HepG2 (cell line): ENCODE data around the gene TTLL4. TPM values are rescaled to one million over a fixed set of nuclear protein-coding genes. Genes with fewer than 3 reads are reported as not detected.

Source experiments
- CCAR2 ChIP-seq: fragments of 200-400 bp; formaldehyde crosslinking; optimal IDR thresholded peaks from 2 replicates; pipeline ENCODE3; 2018; ENCODE audit warnings: low read depth, mild to moderate bottlenecking, low read length, moderate library complexity
- CREM ChIP-seq, 2 experiments: sonication (generic) in 1 of 2; formaldehyde crosslinking in 1 of 2; IDR thresholded peaks; 2 replicates each; pipeline versions ENCODE4 v1.4.0 to v1.6.1; 2016 to 2020; ENCODE audit warnings: antibody characterized with exemption in 1 of 2, mild to moderate bottlenecking in 1 of 2, missing genetic modification reagents in 1 of 2
- NBN ChIP-seq: fragments of 450-650 bp; conservative IDR thresholded peaks from 2 replicates; pipeline ENCODE4 v1.6.1; 2017
- PLRG1 ChIP-seq: fragments of 450-650 bp; conservative IDR thresholded peaks from 2 replicates; pipeline ENCODE4 v1.6.1; 2016
- RXRA ChIP-seq: sonication (generic); formaldehyde crosslinking; IDR thresholded peaks from 2 replicates; pipeline ENCODE4 v1.5.1; 2020; ENCODE audit warnings: missing genetic modification reagents
- SOX13 ChIP-seq, 3 experiments: fragments of 450-650 bp in 1 of 3; sonication (generic) in 1 of 3; formaldehyde crosslinking in 1 of 3; IDR thresholded peaks in 2 of 3; conservative IDR thresholded peaks in 1 of 3; 2 replicates each; pipeline versions ENCODE4 v1.5.0 to v1.6.1; 2016 to 2020; ENCODE audit warnings: antibody characterized with exemption in 1 of 3, mild to moderate bottlenecking in 1 of 3, missing compliant biosample characterization in 1 of 3, missing genetic modification reagents in 1 of 3, moderate library complexity in 1 of 3
- SP140L ChIP-seq: sonication (generic); formaldehyde crosslinking; IDR thresholded peaks from 2 replicates; pipeline ENCODE4 v1.4.0; 2020; ENCODE audit warnings: missing genetic modification reagents, borderline replicate concordance
- TFAP4 ChIP-seq: sonication (generic); IDR thresholded peaks from 2 replicates; pipeline ENCODE4 v1.6.1; 2016; ENCODE audit warnings: low read depth, borderline replicate concordance
- ZNF207 ChIP-seq: fragments of 450-650 bp; IDR thresholded peaks from 2 replicates; pipeline ENCODE4 v1.6.1; 2016; ENCODE audit warnings: antibody characterized with exemption, borderline replicate concordance
- ZNF256 ChIP-seq: sonication (generic); formaldehyde crosslinking; conservative IDR thresholded peaks from 2 replicates; pipeline ENCODE4 v1.4.0; 2020; ENCODE audit warnings: missing genetic modification reagents
- ZNF382 ChIP-seq: sonication (generic); formaldehyde crosslinking; IDR thresholded peaks from 2 replicates; pipeline ENCODE4 v1.5.0; 2020; ENCODE audit warnings: missing genetic modification reagents, mild to moderate bottlenecking, borderline replicate concordance
- ZNF543 ChIP-seq: sonication (generic); formaldehyde crosslinking; IDR thresholded peaks from 2 replicates; pipeline ENCODE4 v1.4.0; 2020; ENCODE audit warnings: mild to moderate bottlenecking, missing genetic modification reagents
- ZNF546 ChIP-seq: sonication (generic); formaldehyde crosslinking; conservative IDR thresholded peaks from 2 replicates; pipeline ENCODE4 v1.8.1; 2023; ENCODE audit warnings: mild to moderate bottlenecking, missing genetic modification reagents
- ZNF790 ChIP-seq: sonication (generic); formaldehyde crosslinking; IDR thresholded peaks from 2 replicates; pipeline ENCODE4 v1.8.0; 2022; ENCODE audit warnings: missing genetic modification reagents, mild to moderate bottlenecking, borderline replicate concordance
- ZSCAN30 ChIP-seq: sonication (generic); formaldehyde crosslinking; IDR thresholded peaks from 2 replicates; pipeline ENCODE4 v1.5.0; 2020; ENCODE audit warnings: mild to moderate bottlenecking, missing genetic modification reagents
- polyA plus RNA-seq, 8 experiments: library from polyadenylated mRNA; depleted of rRNA in 3 of 8; stranded (reverse) in 7 of 8; unstranded in 1 of 8; fragments of >200 nt; fragmentation: Illumina TruSeq in 4 of 8; extraction: Trizol in 4 of 8; gene quantifications; 2 replicates each; pipeline versions ENCODE4 v1.2.1 to v1.2.3, GENCODE V29; 2011 to 2016; ENCODE audit warnings: low read depth in 4 of 8, missing spikeins in 1 of 8, mixed read lengths in 1 of 8; ENCODE audit not compliant: insufficient read depth in 1 of 8
- total RNA-seq, 5 experiments: library from RNA; depleted of rRNA; stranded (reverse); fragments of >200 nt; fragmentation: Illumina TruSeq; extraction: Trizol; gene quantifications; 2 replicates each; pipeline ENCODE4 v1.2.3, GENCODE V29; 2016; ENCODE audit warnings: low read depth in 1 of 5
- TF ChIP-seq, protein P1 (sequence below): sonication (generic); formaldehyde crosslinking; IDR thresholded peaks from one replicate; pipeline ENCODE4 v1.5.1; 2020; ENCODE audit warnings: mild to moderate bottlenecking, missing genetic modification reagents; ENCODE audit errors: not compliant biosample characterization

Gene TTLL4
- total and polyA plus RNA-seq, 2 of the 13 experiments (the other 11 are each of a cell fraction or from before 2014, with no cell fraction given) = 77.5 to 84.6 TPM

DNA sequence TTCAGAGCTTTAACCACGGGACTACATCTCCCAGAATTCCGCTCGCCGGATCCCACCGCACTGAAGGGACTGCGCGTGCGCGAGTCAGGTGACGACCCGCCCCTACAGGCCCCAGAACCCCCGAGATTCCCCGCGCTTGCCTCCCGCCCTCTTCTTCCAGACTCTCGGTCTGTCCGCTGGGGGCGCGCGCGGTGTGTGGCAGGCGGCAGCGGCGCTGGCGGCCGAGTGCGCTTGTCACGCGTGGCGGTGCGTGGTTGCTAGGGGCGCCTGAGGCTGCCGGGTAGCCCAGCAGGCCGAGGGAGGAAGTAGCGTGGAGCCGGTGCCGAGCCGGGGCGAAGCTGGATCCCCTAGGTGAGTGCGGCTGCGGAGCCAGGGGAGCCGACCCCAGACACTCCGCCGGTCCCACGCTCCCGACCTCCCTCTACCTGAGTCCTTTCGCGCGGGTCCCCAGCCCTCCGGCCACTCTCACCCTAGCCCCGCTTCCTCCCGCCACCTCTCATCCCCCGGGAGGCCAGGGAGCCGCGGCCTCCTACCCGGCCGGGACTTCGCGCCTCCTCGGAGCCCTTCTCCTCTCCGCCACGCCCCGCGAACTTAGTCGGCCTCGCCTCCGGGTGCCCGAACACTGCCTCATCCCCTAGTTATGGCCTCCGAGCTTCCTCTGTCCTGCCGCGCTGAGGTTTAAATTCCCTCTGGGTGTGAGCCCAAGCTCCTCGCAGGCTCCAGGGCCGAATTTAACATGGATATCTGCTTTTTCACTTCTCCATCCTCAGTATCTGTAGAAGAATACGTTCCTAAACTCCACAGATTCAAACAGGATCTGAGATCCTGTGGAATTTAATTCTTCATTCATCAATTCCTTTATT, at the start of gene TTLL4 (continued):
- TF ChIP-seq ZNF256 = no peak
- TF ChIP-seq ZSCAN30 (CRISPR knock-in tag) = peak; percentile 73; the same call in 1 of the 2 replicates
- no peak for TF ChIP-seq PLRG1
- TF ChIP-seq CCAR2 = no peak
- no peak for TF ChIP-seq SOX13 (IDR thresholded peaks at IDR 0.05)
- TF ChIP-seq SOX13 (CRISPR knock-in tag; conservative IDR thresholded peaks at IDR 0.05 in 1 of 2, IDR thresholded peaks at IDR 0.05 in 1 of 2) = peak in 1 of 2 experiments; percentile 66; a peak in 1 of 4 replicates
- no peak for TF ChIP-seq ZNF207
- 0 out of 2 replicates have a peak, but pooled peaks have one; percentile 33 for TF ChIP-seq SP140L (CRISPR knock-in tag)
- TF ChIP-seq NBN = no peak
- TF ChIP-seq ZNF546 = no peak
- TF ChIP-seq ZNF790 (CRISPR knock-in tag) = no peak; the same call in 1 of the 2 replicates
- peak; percentile 73 for TF ChIP-seq CREM (IDR thresholded peaks at IDR 0.05)
- TF ChIP-seq CREM (CRISPR knock-in tag; IDR thresholded peaks at IDR 0.05) = no peak
- TF ChIP-seq RXRA (CRISPR knock-in tag) = peak; percentile 85
- TF ChIP-seq ZNF543 (CRISPR knock-in tag) = peak; percentile 62
- TF ChIP-seq, protein P1, sequence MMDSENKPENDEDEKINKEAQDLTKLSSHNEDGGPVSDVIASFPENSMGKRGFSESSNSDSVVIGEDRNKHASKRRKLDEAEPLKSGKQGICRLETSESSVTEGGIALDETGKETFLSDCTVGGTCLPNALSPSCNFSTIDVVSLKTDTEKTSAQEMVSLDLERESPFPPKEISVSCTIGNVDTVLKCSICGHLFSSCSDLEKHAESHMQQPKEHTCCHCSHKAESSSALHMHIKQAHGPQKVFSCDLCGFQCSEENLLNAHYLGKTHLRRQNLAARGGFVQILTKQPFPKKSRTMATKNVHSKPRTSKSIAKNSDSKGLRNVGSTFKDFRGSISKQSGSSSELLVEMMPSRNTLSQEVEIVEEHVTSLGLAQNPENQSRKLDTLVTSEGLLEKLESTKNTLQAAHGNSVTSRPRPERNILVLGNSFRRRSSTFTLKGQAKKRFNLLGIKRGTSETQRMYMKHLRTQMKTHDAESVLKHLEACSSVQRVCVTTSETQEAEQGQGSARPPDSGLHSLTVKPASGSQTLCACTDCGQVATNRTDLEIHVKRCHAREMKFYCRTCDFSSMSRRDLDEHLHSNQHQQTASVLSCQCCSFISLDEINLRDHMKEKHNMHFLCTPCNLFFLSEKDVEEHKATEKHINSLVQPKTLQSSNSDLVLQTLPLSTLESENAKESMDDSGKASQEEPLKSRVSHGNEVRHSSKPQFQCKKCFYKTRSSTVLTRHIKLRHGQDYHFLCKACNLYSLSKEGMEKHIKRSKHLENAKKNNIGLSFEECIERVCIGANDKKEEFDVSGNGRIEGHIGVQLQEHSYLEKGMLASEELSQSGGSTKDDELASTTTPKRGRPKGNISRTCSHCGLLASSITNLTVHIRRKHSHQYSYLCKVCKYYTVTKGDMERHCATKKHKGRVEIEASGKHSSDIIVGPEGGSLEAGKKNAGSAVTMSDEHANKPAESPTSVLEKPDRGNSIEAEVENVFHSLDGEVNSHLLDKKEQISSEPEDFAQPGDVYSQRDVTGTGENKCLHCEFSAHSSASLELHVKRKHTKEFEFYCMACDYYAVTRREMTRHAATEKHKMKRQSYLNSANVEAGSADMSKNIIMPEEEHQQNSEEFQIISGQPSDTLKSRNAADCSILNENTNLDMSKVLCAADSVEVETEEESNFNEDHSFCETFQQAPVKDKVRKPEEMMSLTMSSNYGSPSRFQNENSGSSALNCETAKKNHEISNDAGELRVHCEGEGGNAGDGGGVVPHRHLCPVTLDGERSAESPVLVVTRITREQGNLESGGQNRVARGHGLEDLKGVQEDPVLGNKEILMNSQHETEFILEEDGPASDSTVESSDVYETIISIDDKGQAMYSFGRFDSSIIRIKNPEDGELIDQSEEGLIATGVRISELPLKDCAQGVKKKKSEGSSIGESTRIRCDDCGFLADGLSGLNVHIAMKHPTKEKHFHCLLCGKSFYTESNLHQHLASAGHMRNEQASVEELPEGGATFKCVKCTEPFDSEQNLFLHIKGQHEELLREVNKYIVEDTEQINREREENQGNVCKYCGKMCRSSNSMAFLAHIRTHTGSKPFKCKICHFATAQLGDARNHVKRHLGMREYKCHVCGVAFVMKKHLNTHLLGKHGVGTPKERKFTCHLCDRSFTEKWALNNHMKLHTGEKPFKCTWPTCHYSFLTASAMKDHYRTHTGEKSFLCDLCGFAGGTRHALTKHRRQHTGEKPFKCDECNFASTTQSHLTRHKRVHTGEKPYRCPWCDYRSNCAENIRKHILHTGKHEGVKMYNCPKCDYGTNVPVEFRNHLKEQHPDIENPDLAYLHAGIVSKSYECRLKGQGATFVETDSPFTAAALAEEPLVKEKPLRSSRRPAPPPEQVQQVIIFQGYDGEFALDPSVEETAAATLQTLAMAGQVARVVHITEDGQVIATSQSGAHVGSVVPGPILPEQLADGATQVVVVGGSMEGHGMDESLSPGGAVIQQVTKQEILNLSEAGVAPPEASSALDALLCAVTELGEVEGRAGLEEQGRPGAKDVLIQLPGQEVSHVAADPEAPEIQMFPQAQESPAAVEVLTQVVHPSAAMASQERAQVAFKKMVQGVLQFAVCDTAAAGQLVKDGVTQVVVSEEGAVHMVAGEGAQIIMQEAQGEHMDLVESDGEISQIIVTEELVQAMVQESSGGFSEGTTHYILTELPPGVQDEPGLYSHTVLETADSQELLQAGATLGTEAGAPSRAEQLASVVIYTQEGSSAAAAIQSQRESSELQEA (CRISPR knock-in tag) = peak; percentile 99
- TF ChIP-seq TFAP4 = peak; percentile 24; the same call in 1 of the 2 replicates
- TF ChIP-seq ZNF382 (CRISPR knock-in tag) = no peak
